NT2/D1 (cell line): Measurements from ENCODE around the gene OTUB1.

Source experiments
- YY1 ChIP-seq: IDR thresholded peaks from 2 replicates; pipeline ENCODE4 v1.6.1; 2011; ENCODE audit not compliant: insufficient read length, insufficient read depth
- ZNF274 ChIP-seq: IDR thresholded peaks from 2 replicates; pipeline ENCODE4 v1.6.1; 2011; ENCODE audit warnings: mild to moderate bottlenecking, low read depth, low read length

DNA sequence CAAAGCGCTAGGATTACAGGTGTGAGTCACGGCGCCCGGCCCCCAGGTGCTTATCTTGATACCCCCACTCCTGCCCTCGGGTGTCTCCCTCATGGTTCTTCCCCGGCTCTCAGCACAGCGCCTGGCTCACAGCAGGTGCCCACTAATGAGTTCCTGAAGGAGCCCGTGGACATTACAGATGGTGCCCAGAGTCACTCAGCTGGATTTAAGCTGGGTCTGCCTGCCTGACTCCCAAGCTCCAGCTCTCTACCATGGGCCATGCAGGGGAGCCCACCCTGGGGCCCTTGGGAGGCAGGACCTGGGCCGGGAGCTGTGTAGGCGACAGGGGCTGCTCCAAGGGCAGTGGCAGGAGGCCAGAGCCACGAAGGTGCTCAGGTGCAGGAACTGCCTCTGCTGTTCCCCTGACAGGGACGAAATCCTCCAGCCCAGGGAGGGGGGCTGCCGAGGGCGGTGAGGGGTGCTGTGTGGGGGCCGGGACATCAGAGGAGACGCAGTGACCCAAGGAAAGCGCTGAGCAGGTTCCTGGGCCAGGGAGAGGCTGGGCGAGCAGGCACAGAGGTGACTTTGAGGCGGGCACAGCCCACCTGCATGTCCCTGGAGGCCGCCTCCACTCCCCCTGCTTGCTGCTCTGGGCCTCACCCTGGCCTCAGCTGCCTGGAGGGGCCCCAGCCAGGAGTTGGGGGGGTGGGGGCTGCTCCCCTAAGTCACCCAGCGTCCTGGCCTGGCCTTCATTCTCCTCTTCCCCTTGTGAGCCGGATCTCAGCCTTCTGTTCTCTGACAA, 34.9 kb downstream of the OTUB1 start:
- TF ChIP-seq YY1, result no peak
- no peak for TF ChIP-seq ZNF274
